G401 (cell line): ENCODE results near the gene CACNA1C. TPM values are rescaled to one million over a fixed set of nuclear protein-coding genes. Genes with fewer than 3 reads are reported as not detected.
A peak's percentile ranks its signal among the peaks of the same experiment; 100 is the strongest.

Experiments used
- DNase-seq: peaks from one replicate; pipeline ENCODE4 v3.0.0-alpha.2; 2015; ENCODE audit warnings: low spot score
- in situ Hi-C: cut with HindIII; loops from 2 replicates; pipeline ENCODE4 v1.10.0; 2016; ENCODE audit warnings: low sequenced_read_pairs, mixed read lengths
- total RNA-seq: library from RNA; depleted of rRNA; stranded (reverse); fragments of >200 nt; shearing (Covaris generic); gene quantifications from 2 replicates; pipeline ENCODE4 v1.2.3, GENCODE V29; 2014

Gene CACNA1C
- total RNA-seq, 1 experiment from 2014 or later = 2.8 TPM

DNA sequence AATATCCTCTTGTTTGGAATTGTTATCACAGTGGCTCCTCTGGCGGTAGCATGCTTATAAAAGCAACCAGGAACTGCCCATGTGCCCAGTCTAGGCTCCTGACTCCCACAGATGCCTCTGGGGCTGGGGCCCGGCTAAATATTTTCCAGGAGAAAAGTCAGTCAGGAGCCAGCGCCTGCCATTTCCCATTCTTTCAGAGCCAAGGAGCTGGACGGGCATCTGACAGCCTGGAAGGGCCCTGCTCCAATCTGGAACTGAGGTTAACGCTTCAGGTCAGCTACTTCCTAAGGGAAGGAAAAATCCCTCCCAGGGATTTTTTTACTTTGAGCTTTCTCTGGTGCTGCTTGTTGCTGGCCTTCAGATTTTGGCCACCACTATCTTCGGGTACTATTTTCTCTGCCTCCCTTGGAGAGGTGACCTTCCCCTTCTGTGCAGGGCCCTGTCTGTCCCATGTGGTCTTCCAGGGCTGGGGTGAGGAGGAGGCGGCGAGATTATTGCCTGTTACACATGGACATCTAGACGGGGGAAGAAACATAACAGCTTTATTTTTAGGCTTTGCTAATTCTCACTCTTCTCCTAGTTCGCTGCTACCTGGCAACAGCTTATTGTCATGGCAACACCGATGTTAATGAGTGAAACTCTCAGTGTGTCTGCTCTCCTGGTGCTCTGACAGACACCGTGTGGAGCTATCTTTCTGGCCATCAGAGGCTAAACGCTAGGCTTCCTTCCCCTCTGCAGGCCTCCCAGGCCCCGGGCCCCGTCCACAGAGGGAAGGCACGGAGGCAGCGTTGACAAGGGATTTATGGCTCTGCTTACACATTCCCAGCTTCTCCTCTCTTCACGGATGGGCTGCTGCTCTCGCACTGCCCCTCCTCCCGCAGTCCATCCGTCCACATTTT is 160.4 kb downstream of the CACNA1C start:
- DNase-seq = peak; percentile 90
- in situ Hi-C loops = no loop called here

DNA sequence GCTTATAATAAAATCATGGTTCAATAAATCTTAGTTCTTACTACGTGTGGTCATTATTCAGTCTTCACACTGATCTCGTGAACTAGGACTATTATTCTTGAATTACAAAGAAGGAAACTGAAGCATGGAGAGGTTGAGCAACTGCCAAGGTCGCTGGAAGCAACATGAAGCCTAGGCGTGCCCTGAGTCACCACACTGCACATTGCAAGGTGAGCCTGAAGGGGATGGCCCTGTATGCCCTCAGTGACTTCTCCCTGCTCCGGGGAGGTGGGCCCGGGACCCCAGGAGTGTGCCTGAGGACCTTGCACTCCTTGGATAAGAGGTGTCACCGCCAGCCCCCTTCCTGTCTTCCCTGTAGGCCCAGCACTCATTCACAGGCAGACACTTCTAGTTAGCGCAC is 161.6 kb downstream of the CACNA1C start:
- DNase-seq = no peak
- in situ Hi-C loops = no loop called here

DNA sequence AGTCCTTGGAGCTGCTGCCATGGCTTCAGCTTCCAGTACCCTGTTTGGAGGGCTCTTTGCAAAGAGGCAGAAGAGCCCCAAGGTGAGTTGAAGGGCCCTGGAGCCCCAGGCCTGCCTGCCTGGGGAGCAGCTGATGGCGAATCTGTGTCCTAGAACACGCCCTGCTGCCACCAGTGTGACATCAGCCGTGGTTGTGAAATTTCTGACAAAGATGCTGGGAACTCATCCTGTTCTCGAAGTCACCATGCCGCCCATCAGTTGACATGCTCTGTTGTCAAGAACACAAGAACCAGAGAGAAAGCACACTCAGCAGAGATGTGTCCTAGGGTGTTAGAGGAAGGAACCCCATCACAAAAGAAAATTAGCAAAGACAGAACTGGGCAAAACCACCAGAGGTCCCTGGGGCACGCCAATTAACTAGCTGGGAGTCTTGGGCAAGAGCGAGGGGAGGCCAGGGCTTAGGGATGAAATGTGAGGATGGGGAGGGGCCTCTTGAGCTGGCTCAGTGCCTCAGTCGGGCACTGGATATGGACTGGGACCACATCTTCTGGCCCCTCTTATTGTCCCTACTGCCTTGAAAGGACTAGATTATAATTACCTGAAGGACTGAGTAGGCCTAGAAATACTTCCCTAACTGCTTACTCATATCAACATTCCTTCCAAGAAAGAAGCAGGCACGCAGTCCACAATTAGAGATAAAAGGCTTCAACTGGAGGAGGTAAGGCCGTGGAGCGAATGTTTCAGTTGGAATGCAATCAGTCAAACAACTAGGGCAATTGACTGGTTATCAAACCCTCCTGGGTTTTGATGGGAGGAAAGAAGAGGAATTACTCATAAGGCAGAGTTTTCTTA is 163.1 kb downstream of the CACNA1C start:
- DNase-seq = no peak
- in situ Hi-C loops = no loop called here

DNA sequence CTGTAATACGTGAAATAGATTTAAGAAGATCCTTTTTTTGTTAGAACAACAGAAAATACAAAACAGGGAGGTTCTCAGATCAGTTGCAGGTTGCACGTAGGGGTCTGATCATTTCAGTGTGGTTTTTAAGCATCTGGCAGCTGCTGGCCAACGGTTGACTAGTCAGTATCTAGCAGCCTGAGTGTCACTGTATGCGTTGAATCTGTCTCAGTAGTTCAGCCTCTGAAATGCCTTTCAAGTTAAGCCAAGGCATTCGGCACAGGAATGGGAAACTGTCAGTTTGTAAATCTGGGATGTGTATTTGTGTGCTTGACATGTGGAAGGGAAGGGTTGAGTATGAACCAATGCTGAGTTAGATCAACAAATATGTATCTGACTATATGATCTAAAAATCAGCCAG is 165.9 kb downstream of the CACNA1C start:
- in situ Hi-C loops = no loop called here

DNA sequence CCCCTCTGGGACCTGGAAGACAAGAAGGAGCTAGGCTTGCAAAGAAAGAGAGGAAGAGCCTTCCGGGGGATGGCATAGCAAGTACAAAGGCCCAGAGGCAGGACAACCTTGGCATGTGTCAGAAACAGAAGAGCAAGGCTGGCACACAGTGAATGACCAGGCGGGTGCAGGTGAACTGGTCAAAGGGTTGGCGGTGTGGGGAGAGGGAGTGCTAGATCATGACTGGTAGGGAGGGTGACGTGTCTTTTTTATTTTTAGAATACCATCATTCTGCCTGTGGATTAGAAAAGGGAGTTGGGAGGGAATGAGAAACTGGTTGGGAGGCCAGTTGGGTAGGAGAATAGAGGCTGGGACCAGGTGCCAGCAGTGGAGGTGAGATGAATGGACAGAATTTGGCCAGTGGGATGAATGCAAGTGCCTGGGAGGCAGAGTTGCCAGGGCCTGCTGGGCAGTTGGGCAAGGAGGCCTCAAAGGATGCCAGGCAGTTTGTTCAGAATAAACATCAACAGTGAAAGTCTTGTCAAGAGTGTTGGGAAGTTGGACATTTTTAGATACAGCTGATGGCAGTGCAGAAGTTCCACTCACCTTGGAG is 168.3 kb downstream of the CACNA1C start:
- peak; percentile 91 for DNase-seq
- in situ Hi-C loops = no loop called here

More for the DNA sequence above, 165.9 kb downstream of the CACNA1C start:
- no peak for DNase-seq

DNA sequence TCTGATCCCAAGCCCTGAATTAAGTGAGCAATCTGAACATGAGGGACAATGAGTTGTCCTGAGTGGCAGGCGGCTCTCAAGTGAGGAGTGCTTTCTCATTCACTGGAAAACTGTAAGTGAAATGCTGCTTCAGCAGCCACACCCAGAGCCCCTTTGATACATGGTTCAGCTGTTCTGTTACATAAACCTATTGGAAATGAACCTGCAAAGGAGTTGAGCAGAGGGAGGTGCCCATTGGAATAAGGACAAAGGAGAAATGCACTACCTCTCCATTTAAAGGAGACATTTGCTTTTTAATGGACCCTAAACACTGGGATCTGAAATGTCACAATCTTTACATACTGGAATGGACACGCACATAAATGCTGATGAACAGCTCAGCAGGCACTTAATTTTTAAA is 169.9 kb downstream of the CACNA1C start:
- DNase-seq = no peak

DNA sequence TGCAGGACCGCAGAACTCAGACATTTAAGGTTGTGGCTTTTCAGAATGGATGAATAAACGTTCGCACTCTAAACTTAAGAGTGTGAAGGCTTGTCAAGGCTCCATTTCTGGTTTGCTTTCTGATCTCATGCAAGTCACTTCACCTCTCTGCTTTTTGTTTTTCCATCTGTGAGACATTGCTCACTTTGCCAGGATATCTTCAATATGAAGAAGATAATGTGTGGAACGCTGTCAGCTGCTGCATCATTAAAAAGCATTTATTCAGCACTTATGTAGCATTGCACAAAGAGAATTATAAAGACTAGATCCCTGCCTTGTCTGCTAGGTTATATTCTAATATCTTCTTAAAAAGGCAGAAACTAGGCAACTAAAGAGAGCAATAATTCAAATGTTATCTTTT is 172.2 kb downstream of the CACNA1C start:
- in situ Hi-C loops = no loop called here
- no peak for DNase-seq

More for the DNA sequence above, 169.9 kb downstream of the CACNA1C start:
- in situ Hi-C loops = no loop called here

DNA sequence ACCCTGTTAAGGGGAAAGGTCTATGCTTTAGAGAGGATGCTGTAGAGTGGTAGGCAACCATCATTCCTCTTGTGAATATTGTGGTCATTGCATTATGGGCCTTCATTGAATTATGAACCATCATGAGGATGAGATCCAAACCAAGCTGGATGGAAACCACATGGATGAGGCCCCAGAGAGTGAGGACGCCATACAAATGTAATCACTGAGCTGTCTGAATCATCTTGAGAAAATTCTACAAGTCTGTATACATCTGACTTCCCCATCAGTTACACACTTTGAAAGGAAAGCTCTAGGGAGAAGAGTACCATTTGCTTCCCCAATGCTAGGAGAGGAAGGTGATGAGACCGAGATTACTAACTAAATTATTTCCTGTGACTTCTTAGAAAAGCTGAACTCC is 172.9 kb downstream of the CACNA1C start:
- in situ Hi-C loops = no loop called here
- DNase-seq = no peak

DNA sequence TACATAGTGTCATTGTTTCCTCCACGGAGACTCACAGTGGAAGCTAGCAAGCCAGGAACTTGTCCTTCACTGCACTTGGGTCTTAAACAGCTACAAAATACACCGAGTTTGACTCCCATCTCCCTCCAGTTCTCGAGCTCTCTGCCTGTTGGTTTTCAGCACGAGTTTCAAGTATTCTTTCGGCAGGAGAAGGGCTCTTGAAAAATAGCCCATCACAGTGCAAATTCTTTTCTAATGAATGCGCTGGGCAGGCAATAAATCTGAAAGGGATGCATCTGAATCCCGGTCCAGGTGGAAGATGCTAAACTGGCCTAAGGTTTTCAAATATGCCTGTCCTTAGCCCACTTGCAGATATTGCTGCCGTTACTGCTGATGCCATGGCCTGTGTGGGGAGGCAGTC is 173.9 kb downstream of the CACNA1C start:
- DNase-seq = no peak
- in situ Hi-C loops = no loop called here

DNA sequence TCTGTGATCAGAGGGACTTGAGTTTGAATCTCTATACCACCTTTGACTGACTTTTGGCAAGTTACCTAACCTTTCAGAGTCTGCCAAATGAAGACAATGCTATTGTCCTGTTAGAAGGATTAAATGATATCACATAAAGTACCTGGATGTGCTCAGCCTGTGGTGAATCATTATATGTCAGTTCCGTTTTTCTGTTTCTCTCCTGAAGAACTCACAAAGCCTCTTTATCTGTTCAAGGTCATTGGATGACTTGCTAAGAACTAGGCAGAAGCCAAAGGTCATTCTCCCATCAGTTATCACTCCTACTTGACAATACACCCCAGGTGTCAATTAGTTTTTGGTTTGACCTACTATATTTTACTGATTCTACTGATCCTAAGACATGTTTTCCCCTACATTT is 174.6 kb downstream of the CACNA1C start:
- in situ Hi-C loops = no loop called here
- DNase-seq = no peak

DNA sequence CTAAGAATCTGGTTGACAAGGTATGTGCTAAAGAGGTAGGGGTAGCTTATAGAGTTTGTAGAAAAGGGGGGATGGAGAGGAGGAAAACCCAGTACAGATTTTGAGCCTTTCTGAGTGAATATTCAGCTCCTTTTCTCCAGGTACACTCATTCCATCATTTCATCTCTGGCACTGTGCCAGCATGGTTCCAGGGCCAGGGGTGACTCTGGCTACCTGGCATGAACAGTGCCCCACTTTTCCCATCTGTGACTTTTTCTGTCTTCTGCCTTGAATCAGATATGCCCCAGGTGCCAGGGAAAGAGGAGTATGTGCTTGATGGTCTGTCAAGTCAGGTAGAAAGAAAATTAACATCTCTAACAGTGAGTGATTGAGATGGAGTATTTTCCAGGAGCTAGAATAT is 175.7 kb downstream of the CACNA1C start:
- in situ Hi-C loops = no loop called here
- peak; percentile 86 for DNase-seq

DNA sequence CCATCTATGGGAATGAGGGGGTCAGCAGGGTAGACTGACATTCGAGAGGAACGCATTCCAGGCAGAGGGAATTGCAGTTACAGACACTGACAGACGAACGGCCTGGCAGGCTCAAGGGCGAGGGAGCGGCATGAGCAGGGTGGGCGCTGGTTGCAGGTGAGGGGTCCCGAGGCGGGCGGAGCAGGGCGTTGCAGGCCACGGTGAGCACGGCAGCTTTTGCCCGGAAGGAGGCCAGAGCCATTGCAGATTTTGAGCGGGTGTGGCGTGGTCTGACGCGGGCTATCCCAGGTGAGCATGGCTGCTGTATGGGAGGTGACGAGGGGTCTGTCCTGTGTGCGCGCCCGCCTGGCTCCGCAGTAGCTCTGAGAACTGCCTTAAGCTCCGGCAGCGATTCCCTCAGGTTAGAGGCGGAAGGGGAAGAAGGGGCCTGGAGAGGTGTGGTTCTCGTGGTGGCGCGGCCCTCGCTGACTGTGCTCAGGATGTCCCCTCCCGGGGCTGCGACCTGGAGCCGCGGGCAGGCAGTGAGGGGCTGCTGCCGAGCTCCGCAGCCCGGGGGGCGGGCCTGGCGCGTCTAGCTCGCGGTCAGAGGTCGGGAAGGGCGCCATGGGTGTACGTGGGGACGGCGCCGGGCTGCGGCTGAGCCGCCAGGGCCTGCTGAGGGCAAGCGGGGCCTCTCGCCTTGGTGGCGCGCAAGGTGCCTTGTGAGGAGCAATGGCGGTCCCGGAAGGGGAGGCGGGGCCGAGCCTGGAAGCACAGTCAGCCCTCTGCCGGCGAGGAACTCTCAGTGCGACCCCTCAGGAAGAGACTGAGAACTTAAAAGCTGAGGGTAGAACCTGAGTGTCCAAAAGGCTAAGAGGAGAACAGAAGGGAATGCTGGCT is 177.1 kb downstream of the CACNA1C start:
- in situ Hi-C loops = no loop called here
- no peak for DNase-seq

DNA sequence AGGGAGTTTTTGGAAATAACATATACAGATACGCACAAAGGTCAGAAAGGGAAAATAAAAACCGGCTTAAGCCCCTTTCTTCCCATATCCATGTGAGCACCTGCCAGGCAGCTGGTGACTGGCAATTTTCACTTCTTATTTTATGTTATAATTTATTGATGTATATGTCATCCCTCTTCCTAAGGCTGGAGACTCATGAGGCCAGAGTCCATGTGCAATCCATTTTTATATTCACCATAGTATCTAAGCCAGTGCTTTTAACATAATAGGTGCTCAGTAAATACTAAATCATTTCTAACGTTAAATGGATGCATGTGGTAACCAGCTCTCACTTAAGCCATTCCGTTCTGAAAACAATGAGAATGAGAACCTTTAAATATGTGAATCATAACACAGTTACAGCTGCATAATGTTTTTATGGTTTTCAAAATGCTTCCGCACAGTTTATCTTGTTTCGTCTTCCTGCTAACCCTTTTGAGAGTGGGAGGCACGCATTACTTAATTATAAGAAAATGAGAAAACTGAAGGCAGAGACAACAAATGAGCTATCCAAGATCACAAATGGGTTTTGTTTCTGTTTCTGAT is 178.3 kb downstream of the CACNA1C start:
- in situ Hi-C loops = no loop called here
- no peak for DNase-seq

DNA sequence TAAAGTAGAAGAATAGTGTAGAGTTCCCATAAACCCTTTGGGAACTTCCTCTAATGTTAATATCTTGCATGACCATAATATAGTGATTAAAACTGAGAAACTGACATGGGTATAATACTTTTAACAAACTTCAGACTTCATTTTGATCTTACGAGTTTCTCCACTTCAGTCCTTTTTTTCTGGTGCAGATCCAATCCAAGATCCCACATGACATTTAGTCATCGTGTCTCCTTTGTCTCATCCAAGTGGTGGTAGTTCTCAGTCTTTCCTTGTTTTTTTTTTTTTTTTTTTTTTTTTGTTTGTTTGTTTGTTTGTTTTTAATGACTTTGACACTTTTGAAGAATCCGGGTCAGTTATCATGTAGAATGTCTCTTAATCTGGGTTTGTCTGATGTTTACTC is 179.2 kb downstream of the CACNA1C start:
- no peak for DNase-seq
- in situ Hi-C loops = no loop called here

DNA sequence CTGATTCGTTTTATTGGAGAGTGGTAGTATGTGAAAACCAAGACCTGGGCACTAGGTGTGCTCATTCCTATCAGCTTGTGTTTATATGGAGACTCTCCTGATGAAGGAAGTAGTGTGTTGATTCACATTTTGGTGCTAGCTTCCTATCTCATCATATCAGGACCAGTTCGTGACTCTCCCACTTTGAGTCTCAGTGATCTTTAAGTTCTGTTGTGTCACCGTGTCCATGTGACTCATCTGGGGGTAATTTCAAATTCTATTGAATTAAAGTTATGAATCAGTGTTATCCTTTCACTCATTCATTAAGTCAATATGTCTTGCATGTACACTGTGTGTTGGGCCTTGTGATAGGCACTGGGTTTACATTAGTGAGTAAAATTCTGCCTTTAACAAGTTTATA is 180.2 kb downstream of the CACNA1C start:
- in situ Hi-C loops = no loop called here
- no peak for DNase-seq

DNA sequence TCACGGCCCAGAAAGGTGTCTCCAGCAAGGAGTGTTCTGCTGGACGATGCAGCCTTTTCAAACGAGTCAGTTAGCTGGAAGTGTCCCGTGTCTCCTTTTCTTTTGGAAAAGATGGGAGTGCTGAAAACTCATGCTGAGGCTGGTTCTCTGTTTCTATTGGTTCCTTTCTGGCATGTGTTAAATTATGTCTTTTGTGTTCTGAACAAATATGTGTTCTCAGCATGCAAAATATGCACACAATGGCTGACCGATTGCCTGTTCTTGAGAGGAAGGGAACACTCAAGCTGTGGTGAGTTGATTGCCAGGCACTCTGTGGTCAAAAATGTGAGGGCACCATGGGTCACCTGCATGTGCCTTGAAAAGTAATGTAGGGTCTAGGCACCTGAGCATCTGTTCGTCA is 181.3 kb downstream of the CACNA1C start:
- DNase-seq = no peak
- in situ Hi-C loops = no loop called here

DNA sequence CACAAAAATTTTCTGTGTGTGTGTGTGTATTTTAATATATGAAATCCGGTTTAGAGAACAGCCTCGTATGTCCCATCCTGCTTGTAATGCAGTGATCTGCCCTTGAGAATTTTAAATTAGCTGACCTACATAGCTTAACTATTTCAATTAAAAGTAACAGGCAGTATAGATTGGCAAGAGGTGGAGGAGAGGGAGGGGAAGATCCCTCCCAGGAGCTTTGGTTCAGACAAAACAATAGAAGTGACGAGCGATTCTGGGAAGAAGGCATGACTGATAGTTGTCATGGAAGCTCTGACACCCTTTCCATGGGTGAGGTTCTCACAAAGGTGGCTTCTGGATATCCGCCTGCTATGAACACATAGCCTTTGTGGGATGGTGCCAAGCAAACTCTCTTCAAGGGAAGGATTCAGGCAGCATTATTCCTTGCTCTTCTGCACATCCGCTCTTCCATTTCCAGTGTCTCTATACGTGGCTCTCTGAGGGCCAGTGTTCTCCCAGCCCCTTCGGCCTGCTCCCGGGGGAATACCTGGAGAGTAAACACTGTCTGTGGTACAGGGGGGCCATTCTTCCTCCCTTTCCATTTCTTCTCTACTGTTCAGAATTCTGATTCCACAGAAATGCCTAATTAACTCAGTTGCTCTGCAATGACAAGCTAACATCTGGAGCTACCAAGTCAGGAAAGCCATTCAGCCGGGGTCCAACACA is 182.0 kb downstream of the CACNA1C start:
- no peak for DNase-seq
- in situ Hi-C loops = no loop called here
